GM12878 (cell line): ENCODE data around the gene MAK. TPM values are rescaled to one million over a fixed set of nuclear protein-coding genes. Genes with fewer than 3 reads are reported as not detected.

Experiments used
- ASH2L ChIP-seq: fragments of 300-600, 200-600 bp; sonication (generic); IDR thresholded peaks from 2 replicates; pipeline ENCODE4 v1.6.1; 2017; ENCODE audit warnings: low read depth, mild to moderate bottlenecking, borderline replicate concordance
- BRCA1 ChIP-seq: IDR thresholded peaks from 2 replicates; pipeline ENCODE4 v1.6.1; 2011; ENCODE audit warnings: low read depth, low read length, improper control_type of control experiment
- CREB1 ChIP-seq: IDR thresholded peaks from 2 replicates; pipeline ENCODE4 v1.6.1; 2012; ENCODE audit warnings: low read depth, mild to moderate bottlenecking, inconsistent platforms
- DPF2 ChIP-seq: fragments of 450-650 bp; IDR thresholded peaks from 2 replicates; pipeline ENCODE4 v1.6.1; 2017; ENCODE audit warnings: mild to moderate bottlenecking
- FOXK2 ChIP-seq: fragments of 450-650 bp; IDR thresholded peaks from 2 replicates; pipeline ENCODE4 v1.6.1; 2017; ENCODE audit warnings: mild to moderate bottlenecking, moderate library complexity
- IKZF2 ChIP-seq, 2 experiments: fragments of 450-650 bp; IDR thresholded peaks; 2 replicates each; pipeline ENCODE4 v1.6.1; 2017; ENCODE audit warnings: mild to moderate bottlenecking in 2 of 2, moderate library complexity in 2 of 2
- KDM1A ChIP-seq: fragments of 200-600 bp; sonication (generic); IDR thresholded peaks from 2 replicates; pipeline ENCODE4 v1.6.1; 2016; ENCODE audit warnings: borderline replicate concordance
- LARP7 ChIP-seq: fragments of 450-650 bp; IDR thresholded peaks from 2 replicates; pipeline ENCODE4 v1.6.1; 2017; ENCODE audit warnings: mild to moderate bottlenecking
- MTA2 ChIP-seq: fragments of 450-650 bp; IDR thresholded peaks from 2 replicates; pipeline ENCODE4 v1.6.1; 2016; ENCODE audit warnings: low read depth, mild to moderate bottlenecking, moderate library complexity
- MXI1 ChIP-seq: fragments of 150-350 bp; IDR thresholded peaks from 2 replicates; pipeline ENCODE4 v1.6.1; 2011; ENCODE audit warnings: low read depth, mild to moderate bottlenecking, inconsistent platforms, low read length, improper control_type of control experiment
- NFYA ChIP-seq: IDR thresholded peaks from 2 replicates; pipeline ENCODE4 v1.6.1; 2011; ENCODE audit warnings: low read depth, mild to moderate bottlenecking, low read length, improper control_type of control experiment, borderline replicate concordance
- PML ChIP-seq: IDR thresholded peaks from 2 replicates; pipeline ENCODE4 v1.6.1; 2012; ENCODE audit warnings: low read length, inconsistent platforms
- POLR2AphosphoS5 ChIP-seq: IDR thresholded peaks from 2 replicates; pipeline ENCODE4 v1.6.1; 2011; ENCODE audit warnings: mild to moderate bottlenecking, low read length, inconsistent platforms
- RAD21 ChIP-seq: IDR thresholded peaks from 2 replicates; pipeline ENCODE4 v1.6.1; 2011; ENCODE audit warnings: mild to moderate bottlenecking, low read depth, low read length, moderate library complexity; ENCODE audit not compliant: insufficient read depth
- SRF ChIP-seq, 2 experiments: IDR thresholded peaks; 2 replicates each; pipeline ENCODE4 v1.6.1; 2011; ENCODE audit warnings: low read depth in 2 of 2, low read length in 2 of 2, mild to moderate bottlenecking in 1 of 2, moderate library complexity in 1 of 2
- STAT3 ChIP-seq: IDR thresholded peaks from 2 replicates; pipeline ENCODE4 v1.6.1; 2011; ENCODE audit warnings: low read depth, low read length, improper control_type of control experiment
- TCF12 ChIP-seq: IDR thresholded peaks from 2 replicates; pipeline ENCODE4 v1.6.1; 2011; ENCODE audit warnings: low read depth, mild to moderate bottlenecking, low read length
- TCF3 ChIP-seq: IDR thresholded peaks from 2 replicates; pipeline ENCODE4 v1.6.1; 2012; ENCODE audit warnings: low read depth, mild to moderate bottlenecking, low read length, borderline replicate concordance; ENCODE audit not compliant: insufficient read depth
- TCF7 ChIP-seq: IDR thresholded peaks from 2 replicates; pipeline ENCODE4 v1.6.1; 2014; ENCODE audit warnings: antibody characterized with exemption, borderline replicate concordance
- YY1 ChIP-seq: IDR thresholded peaks from 2 replicates; pipeline ENCODE4 v1.6.1; 2011; ENCODE audit warnings: low read depth, mild to moderate bottlenecking, low read length
- polyA plus RNA-seq, 11 experiments: library from polyadenylated mRNA; depleted of rRNA in 4 of 11; unstranded in 6 of 11; stranded (reverse) in 5 of 11; fragments of >200 nt; fragmentation: Nextera tagmentation in 4 of 11; fragmentation: Illumina TruSeq in 1 of 11; extraction: Ambion mirVana in 4 of 11; extraction: Trizol in 1 of 11; gene quantifications; 1 replicate in 1 of 11; 2 replicates in 10 of 11; pipeline versions ENCODE4 v1.2.1 to v1.2.3, GENCODE V29; 2011 to 2016; ENCODE audit warnings: inconsistent platforms in 2 of 11, missing spikeins in 2 of 11, low read depth in 1 of 11
- total RNA-seq, 4 experiments: library from RNA; depleted of rRNA in 3 of 4; stranded (reverse); fragments of >200 nt in 3 of 4; fragmentation: Illumina TruSeq in 1 of 4; extraction: Trizol in 1 of 4; gene quantifications; 2 replicates each; pipeline versions ENCODE4 v1.2.1 to v1.2.3, GENCODE V29; 2013 to 2021
- TF ChIP-seq, protein P1 (sequence below): fragments of 450-650 bp; formaldehyde crosslinking; IDR thresholded peaks from 2 replicates; pipeline ENCODE4 v1.5.0; 2022; ENCODE audit warnings: mild to moderate bottlenecking, missing genetic modification characterization
- TF ChIP-seq, protein P2 (sequence below): fragments of 450-650 bp; IDR thresholded peaks from 2 replicates; pipeline ENCODE4 v1.6.1; 2017; ENCODE audit warnings: mild to moderate bottlenecking, low read depth, inconsistent platforms; ENCODE audit not compliant: poor library complexity, severe bottlenecking
- TF ChIP-seq, protein P3 (sequence below): IDR thresholded peaks from 2 replicates; pipeline ENCODE4 v1.6.1; 2012; ENCODE audit warnings: low read depth, low read length, improper control_type of control experiment
- TF ChIP-seq, protein P4 (sequence below): fragments of 450-650 bp; IDR thresholded peaks from 2 replicates; pipeline ENCODE4 v1.6.1; 2016; ENCODE audit warnings: mild to moderate bottlenecking

The MAK gene
- total and polyA plus RNA-seq, 10 of the 15 experiments (the other 5 are each of a cell fraction or from before 2014, with no cell fraction given), result 0.01 to 0.90 (median 0.13) TPM; not detected in 1

DNA sequence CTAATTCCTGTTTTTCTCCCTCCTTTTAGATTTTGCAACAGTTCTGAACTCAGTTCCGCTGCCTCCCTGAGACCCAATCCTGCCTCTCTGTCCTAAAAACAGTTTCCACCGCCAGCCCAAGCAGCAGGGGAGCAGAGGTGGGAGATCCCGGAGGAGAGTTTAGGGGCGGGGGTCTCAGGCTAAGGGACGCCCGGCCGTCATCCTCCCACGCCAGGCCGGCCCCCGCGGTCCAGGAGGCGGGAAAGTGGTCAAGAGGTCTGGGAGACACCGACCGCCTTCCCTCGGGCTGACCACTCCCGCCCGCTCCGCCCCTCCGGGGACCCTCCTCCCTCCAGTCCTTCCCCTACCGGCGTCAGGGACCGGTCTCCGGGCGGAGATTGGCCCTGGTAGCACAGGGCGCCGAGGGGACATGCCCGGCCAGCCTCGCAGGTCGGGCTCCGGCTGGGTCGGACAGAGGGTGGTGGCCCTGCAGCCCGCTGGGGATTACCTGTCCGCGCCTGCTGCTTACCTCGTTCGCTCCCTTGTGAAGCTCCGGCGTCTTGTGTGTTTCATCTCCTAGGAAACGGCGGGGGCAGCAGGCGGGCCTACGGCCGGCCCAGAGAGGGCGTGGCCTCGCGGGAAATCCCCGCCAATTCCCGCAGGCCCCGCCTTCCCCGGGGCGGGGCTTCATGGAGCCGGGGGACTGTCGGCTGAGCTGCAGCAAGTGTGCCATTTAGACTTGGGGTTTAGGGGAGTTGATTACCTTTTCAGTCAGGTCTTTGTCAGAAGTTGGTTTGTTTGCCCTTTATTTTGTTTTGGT lies at the start of gene MAK (continued):
- TF ChIP-seq, protein P1, sequence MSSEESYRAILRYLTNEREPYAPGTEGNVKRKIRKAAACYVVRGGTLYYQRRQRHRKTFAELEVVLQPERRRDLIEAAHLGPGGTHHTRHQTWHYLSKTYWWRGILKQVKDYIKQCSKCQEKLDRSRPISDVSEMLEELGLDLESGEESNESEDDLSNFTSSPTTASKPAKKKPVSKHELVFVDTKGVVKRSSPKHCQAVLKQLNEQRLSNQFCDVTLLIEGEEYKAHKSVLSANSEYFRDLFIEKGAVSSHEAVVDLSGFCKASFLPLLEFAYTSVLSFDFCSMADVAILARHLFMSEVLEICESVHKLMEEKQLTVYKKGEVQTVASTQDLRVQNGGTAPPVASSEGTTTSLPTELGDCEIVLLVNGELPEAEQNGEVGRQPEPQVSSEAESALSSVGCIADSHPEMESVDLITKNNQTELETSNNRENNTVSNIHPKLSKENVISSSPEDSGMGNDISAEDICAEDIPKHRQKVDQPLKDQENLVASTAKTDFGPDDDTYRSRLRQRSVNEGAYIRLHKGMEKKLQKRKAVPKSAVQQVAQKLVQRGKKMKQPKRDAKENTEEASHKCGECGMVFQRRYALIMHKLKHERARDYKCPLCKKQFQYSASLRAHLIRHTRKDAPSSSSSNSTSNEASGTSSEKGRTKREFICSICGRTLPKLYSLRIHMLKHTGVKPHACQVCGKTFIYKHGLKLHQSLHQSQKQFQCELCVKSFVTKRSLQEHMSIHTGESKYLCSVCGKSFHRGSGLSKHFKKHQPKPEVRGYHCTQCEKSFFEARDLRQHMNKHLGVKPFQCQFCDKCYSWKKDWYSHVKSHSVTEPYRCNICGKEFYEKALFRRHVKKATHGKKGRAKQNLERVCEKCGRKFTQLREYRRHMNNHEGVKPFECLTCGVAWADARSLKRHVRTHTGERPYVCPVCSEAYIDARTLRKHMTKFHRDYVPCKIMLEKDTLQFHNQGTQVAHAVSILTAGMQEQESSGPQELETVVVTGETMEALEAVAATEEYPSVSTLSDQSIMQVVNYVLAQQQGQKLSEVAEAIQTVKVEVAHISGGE, result no peak
- TF ChIP-seq ASH2L (no peak), TCF7 (no peak), YY1 (peak; percentile 18; the same call in 1 of the 2 replicates), NFYA (no peak), DPF2 (no peak), MXI1 (0 out of 2 replicates have a peak, but pooled peaks have one; percentile 10), FOXK2 (no peak), TCF3 (no peak), POLR2AphosphoS5 (no peak), PML (no peak), MTA2 (no peak), SRF (IDR thresholded peaks at IDR 0.05; ENCODE audit: low read depth in 2 of 2, low read length in 2 of 2) (no peak), STAT3 (no peak), CREB1 (no peak), RAD21 (no peak), BRCA1 (no peak), TCF12 (no peak; the same call in 1 of the 2 replicates), LARP7 (no peak), KDM1A (no peak), IKZF2 (IDR thresholded peaks at IDR 0.05) (no peak)
- TF ChIP-seq, protein P2, sequence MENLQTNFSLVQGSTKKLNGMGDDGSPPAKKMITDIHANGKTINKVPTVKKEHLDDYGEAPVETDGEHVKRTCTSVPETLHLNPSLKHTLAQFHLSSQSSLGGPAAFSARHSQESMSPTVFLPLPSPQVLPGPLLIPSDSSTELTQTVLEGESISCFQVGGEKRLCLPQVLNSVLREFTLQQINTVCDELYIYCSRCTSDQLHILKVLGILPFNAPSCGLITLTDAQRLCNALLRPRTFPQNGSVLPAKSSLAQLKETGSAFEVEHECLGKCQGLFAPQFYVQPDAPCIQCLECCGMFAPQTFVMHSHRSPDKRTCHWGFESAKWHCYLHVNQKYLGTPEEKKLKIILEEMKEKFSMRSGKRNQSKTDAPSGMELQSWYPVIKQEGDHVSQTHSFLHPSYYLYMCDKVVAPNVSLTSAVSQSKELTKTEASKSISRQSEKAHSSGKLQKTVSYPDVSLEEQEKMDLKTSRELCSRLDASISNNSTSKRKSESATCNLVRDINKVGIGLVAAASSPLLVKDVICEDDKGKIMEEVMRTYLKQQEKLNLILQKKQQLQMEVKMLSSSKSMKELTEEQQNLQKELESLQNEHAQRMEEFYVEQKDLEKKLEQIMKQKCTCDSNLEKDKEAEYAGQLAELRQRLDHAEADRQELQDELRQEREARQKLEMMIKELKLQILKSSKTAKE, result no peak
- TF ChIP-seq, protein P3, sequence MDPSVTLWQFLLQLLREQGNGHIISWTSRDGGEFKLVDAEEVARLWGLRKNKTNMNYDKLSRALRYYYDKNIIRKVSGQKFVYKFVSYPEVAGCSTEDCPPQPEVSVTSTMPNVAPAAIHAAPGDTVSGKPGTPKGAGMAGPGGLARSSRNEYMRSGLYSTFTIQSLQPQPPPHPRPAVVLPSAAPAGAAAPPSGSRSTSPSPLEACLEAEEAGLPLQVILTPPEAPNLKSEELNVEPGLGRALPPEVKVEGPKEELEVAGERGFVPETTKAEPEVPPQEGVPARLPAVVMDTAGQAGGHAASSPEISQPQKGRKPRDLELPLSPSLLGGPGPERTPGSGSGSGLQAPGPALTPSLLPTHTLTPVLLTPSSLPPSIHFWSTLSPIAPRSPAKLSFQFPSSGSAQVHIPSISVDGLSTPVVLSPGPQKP, result no peak
- TF ChIP-seq, protein P4, sequence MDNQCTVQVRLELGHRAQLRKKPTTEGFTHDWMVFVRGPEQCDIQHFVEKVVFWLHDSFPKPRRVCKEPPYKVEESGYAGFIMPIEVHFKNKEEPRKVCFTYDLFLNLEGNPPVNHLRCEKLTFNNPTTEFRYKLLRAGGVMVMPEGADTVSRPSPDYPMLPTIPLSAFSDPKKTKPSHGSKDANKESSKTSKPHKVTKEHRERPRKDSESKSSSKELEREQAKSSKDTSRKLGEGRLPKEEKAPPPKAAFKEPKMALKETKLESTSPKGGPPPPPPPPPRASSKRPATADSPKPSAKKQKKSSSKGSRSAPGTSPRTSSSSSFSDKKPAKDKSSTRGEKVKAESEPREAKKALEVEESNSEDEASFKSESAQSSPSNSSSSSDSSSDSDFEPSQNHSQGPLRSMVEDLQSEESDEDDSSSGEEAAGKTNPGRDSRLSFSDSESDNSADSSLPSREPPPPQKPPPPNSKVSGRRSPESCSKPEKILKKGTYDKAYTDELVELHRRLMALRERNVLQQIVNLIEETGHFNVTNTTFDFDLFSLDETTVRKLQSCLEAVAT, result 0 out of 2 replicates have a peak, but pooled peaks have one; percentile 23
